ENCODE data around the gene AMIGO3. TPM values are rescaled to one million over a fixed set of nuclear protein-coding genes. Genes with fewer than 3 reads are reported as not detected.

The AMIGO3 gene
- total and polyA plus RNA-seq, 2 of the 8 experiments (the other 6 are each of a cell fraction or from before 2014, with no cell fraction given): 1.6 to 8.8 TPM

DNA sequence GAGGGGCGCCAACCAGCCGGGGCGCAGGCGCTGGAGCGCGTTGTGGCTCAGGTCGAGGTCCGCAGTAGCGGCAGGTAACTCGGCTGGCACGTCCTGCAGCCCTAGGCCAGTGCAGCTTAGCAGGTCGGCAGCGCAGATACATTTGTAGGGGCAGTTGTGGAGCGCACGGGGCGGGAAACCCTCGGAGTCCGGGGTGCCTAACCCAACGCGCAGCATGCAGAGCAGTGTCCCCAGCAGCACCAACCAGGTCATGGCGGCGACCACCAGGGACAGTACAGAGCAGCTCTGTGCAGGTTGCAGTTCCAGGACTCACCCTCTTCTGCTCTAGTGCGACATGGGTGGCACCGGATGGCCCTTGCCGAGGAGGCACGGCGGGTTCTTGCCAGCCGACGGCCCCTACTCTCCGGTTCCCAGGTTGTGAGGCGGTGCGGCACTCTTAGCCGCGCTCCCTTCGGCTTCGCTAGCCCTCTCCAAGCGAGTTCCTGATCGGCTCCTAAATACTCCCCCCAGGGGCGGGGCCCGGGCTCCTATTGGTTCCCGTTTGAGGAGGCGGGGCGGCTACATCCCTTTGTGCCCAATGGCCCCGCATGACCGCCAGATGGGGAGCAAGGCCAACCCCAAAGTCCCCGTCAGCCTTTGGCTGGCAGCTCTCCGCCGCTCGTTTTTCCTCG, at the start of gene AMIGO3 (continued):
- TF ChIP-seq RNF2 (IDR thresholded peaks at IDR 0.05; ENCODE audit: borderline replicate concordance, low read depth, low read length, missing control alignments, poor library complexity, severe bottlenecking) (no peak), CHD2 (IDR thresholded peaks at IDR 0.05; ENCODE audit: low read length) (no peak; the same call in 1 of the 2 replicates), POU5F1 (IDR thresholded peaks at IDR 0.05; ENCODE audit: low read depth, low read length) (no peak), EGR1 (IDR thresholded peaks at IDR 0.05; ENCODE audit: borderline replicate concordance, low read depth, low read length) (no peak), KDM1A (IDR thresholded peaks at IDR 0.05; ENCODE audit: borderline replicate concordance, low read length) (no peak), TBP (IDR thresholded peaks at IDR 0.05; ENCODE audit: low read depth, low read length) (peak; percentile 87)
